ENCODE results near the gene SIX5.

Gene SIX5

DNA sequence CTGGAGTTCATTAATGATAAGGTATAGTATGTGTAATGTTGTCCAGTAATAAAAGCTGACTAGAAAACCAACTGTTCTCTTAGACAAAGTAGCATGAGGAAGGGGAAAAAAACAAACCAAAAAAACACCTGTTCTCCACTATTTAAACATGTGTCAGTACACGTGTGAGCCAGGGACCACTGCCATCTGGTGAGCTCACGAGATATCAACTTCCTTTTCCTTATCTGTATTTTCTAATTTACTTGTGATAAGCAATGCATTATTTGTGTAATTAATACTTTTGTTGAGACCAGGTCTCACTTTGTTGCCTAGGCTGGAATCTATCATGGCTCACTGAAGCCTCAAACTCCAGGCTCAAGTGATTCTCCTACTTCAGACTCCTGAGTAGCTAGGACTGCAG is 4.3 kb upstream of the SIX5 start:
- no peak for DNase-seq (ENCODE audit: low read depth in 2 of 2)

DNA sequence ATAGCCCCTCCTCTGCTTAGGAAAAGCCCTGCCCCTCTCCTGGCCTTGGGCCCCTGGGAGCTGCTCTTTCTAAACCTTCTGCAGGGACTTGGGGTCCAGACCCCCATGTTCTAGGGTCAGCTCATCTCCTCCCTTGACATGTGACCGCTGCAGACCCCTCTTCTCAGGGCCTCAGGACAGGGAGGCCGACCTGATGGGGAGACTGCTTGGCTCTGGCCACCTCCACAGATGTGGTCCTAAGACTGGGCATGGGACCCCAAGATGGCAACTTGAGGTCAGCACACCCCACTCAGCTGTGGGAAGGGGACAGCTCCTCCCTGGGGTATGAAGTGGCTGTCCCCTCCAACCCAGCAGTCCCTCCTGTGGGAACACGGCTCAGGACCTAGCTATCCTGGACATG is 3.9 kb upstream of the SIX5 start:
- no peak for DNase-seq (ENCODE audit: low read depth in 2 of 2)

DNA sequence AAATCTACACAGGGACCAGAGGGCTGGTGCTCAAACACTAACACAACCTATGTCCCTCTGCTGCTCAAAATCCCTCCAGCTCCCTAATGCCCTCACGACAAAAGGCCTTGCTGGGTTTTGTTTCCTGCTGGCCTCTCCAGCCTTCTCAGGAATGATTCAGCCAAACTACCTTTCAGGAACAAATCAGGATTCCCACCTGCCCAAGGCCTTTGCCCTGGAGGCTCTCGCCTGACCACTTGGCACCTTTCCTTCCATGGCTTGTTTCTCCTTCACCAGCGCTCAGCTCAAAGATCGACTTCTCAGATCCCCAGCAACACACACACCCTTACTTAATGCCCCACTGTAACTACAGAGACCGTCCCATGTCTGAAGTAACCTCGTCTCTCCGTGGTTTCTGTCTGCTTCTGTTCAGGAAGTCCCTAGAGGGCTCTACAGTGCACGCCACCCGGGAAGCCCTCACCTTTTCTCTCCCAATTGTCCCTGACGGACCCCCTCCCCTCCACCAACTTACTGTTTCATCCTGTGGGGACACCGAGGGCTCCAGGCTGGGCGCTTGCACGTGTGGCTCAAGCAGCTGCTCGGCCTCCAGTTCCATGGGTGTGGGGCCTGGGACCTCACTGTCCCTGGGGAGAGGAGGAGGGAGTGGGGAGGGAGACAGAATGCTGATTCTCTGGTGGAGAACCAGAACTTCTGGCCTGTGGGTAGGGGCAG is 3.2 kb upstream of the SIX5 start:
- no peak for DNase-seq (ENCODE audit: low read depth in 2 of 2)

DNA sequence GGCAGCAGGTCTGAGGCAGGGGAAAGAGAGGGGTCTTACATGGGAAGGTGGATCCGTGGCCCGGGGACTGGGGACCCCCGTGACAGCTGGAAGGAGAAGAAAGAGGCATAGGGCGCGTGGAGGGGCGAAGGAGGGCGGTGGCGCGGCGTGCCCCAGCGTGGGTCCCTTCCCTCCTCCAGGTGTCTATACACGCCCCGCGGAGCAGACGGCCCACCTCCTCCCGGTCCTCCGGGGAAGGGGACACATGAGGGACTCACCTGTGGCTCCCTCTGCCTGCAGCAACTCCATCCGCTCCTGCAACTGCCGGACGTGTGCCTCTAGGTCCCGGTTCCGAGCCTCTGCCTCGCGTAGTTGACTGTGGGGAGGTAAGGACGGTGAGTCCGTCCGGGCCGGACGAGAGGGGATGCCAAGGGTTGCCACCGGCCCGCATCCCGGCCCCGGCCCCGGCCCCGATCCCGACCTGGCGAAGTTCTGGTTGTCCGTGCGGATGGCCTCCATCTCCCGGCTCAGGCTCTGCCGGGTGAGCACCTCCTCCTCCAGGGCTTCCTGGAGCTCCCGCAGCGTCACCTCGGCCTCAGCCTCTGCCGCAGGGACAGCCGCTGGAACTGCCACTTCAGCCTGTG is 2.4 kb upstream of the SIX5 start:
- no peak for DNase-seq (ENCODE audit: low read depth in 2 of 2)

DNA sequence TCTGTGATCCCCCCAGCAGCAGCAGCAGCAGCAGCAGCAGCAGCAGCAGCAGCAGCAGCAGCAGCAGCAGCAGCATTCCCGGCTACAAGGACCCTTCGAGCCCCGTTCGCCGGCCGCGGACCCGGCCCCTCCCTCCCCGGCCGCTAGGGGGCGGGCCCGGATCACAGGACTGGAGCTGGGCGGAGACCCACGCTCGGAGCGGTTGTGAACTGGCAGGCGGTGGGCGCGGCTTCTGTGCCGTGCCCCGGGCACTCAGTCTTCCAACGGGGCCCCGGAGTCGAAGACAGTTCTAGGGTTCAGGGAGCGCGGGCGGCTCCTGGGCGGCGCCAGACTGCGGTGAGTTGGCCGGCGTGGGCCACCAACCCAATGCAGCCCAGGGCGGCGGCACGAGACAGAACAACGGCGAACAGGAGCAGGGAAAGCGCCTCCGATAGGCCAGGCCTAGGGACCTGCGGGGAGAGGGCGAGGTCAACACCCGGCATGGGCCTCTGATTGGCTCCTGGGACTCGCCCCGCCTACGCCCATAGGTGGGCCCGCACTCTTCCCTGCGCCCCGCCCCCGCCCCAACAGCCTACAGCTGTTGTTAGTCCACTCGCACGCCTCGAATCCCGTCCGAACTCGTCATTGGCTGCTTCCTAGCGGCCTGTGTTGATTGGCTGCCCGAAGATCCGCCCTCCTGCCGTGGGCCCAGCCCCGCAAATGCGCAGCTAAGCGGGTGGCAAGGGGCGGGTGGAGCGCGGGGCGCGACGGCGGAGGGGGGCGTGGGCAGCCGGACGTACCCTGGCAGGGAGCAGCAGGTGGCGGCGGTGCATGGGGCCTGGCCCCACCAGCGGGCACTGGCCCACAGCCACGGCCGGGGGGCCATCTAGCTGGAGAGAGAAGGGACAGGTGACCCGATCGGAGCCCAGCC is 1.4 kb upstream of the SIX5 start:
- DNase-seq (ENCODE audit: low read depth in 2 of 2) = peak; percentile 76 to 84

DNA sequence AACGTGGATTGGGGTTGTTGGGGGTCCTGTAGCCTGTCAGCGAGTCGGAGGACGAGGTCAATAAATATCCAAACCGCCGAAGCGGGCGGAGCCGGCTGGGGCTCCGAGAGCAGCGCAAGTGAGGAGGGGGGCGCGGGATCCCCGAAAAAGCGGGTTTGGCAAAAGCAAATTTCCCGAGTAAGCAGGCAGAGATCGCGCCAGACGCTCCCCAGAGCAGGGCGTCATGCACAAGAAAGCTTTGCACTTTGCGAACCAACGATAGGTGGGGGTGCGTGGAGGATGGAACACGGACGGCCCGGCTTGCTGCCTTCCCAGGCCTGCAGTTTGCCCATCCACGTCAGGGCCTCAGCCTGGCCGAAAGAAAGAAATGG is 754 bp upstream of the SIX5 start:
- DNase-seq (ENCODE audit: low read depth in 2 of 2) = peak in 1 of 2 experiments; percentile 28

DNA sequence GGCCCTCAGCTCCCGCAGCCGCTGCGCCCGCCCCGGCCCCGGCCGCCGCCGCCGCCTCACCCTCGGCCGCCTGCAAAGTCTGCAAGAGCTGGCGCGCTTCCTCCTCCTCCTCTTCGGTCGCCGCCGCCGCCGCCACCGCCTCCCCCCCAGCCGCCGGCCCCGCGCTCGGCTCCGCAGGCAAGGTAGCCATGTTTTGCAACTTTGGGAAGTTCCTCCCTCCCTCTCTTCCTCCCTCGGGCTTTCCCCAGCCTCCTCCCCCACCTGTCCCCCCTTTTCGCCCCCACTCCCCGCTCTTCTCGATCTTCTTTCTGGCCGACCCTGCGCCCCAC is 433 bp downstream of the SIX5 start:
- DNase-seq (ENCODE audit: low read depth in 2 of 2) = peak in 1 of 2 experiments; percentile 28

DNA sequence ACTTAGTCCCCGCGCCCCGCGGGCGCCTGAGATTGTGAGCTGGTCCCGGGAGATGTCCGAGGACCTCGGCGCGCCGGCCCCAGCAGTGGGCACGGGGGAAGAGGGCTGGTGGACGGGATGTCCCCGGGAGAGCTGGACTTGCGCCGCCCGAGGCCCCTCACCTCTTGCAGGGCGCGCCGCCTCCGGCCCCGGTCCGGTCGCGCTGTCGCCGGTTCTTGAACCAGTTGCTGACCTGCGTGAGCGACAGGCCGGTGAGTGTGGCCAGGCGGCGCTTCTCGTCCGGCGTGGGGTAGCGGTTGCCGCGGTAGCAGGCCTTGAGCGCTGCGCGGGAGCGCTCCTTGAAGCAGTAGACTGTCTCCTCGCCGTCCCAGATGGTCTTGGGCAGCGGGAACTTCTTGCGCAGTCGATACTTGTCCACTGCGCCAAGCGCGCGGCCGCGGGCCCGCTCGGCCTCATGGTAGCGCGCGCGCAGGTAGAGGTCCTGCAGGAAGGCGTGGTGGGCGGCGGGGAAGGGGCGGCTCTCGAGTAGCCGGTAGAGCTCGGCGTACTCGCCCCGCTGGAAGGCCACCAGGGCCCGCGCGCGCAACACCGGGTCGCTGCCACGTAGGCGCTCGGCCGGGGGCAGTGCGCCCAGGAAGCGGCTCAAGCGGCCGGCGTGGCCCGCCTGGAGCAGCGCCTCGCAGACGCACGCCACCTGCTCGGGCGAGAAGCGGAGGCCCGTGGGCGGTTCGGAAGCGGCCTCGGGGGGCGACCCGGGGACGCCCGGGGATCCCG is 984 bp downstream of the SIX5 start:
- no peak for DNase-seq (ENCODE audit: low read depth in 2 of 2)

DNA sequence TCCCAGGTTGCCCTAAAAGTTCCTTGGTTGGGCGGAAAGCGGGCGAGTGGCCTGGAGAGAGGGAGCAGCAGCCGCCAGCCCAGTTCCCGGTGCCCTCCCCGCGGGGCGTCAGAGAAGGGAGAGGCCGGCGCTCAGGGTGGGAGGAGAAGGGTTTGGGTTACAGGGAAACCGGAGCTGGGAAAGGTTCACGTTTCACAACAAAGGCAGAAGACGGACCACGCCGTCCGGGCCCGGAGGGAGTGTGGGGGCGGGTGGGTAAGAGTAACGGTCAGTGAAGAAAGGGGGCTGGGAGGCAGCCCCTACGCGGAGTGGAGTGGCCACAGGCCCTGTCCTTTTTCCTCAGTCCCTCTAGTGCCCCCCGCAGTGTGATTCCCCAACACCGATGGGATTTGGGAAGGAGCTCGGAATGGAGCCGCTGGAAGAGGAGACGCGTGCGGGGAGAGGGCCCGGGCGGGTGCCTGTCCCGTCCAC is 1.6 kb downstream of the SIX5 start:
- no peak for DNase-seq (ENCODE audit: low read depth in 2 of 2)

DNA sequence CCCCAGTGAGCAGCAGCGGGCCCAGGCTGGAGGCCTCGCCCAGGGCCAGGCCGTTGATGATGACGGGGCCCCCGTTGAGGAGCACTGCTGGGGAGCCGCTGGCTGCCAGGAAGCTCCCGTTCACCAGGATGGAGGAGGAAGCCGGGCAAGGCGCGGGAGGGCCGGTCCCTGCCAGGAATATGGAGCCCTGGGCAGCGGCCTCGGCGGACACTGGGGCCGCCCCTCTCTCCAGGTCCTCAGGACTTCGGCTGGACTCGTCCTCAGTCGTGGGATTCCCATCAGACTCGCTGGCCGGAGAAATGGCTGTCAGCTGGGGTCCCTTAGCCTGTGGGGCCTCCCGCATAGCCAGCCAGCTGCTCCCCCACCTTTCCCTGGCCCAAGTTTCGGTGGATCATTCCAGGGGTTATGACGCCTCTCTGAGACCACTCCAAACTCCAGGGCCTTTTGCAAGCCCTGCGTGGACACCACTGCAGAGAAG is 2.1 kb downstream of the SIX5 start:
- DNase-seq (ENCODE audit: low read depth in 2 of 2) = no peak

DNA sequence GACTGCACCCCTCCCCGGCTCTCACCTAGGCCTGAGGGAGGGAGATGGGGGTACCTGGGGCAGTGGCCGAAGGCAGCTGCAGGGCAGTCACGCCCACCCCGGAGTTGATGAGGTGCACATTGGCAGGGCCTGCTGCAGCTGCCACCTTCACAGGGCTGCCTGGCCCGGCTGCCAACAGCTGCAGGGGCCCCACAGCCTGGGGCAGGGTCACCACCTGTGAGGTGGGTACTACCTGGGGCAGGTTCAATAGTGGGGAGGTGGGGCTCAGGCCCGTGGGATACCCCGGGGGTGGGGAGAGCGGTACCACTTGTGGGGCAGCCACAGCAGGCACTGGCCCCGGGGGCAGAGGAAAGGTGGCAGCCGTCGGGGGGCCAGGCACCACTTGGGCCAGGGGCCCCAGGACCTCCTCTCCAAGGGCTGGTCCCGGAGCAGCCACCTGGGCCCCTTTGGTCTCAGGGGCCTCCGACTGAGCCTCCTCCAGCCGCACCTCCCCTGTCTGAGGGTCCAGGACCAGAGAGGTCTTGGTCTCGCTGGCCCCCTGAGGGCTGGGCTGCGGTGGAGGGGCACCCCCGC is 2.7 kb downstream of the SIX5 start:
- no peak for DNase-seq (ENCODE audit: low read depth in 2 of 2)

DNA sequence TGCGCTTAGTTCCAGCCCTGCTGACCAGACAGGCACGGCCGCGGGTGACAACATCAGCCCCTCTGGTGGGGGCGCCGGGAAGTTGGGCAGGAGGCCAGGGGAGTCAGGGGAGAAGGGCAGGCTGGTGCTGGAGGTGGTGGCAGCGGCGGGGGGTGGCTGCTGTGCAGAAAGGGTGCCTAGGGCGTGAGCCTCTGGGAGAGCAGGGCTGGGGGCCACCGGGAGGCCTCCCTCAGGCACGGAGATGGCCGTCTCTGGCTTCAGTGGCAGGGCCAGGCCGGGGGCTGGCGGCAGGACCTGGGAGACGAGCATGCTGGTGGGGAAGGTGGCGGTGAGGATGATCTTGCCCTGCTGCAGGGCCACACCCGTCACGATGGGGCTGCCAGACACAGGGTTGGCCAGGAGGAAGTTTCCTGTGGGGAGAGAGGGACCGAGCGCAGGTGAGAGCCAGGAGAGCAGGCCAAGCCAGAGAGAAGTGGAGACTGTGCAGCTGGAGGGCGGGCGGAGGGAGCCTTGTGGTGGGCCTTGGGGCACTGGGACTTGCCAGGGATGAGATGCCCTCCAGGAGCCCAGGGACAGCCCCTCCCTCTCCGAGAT is 3.3 kb downstream of the SIX5 start:
- DNase-seq (ENCODE audit: low read depth in 2 of 2) = no peak

DNA sequence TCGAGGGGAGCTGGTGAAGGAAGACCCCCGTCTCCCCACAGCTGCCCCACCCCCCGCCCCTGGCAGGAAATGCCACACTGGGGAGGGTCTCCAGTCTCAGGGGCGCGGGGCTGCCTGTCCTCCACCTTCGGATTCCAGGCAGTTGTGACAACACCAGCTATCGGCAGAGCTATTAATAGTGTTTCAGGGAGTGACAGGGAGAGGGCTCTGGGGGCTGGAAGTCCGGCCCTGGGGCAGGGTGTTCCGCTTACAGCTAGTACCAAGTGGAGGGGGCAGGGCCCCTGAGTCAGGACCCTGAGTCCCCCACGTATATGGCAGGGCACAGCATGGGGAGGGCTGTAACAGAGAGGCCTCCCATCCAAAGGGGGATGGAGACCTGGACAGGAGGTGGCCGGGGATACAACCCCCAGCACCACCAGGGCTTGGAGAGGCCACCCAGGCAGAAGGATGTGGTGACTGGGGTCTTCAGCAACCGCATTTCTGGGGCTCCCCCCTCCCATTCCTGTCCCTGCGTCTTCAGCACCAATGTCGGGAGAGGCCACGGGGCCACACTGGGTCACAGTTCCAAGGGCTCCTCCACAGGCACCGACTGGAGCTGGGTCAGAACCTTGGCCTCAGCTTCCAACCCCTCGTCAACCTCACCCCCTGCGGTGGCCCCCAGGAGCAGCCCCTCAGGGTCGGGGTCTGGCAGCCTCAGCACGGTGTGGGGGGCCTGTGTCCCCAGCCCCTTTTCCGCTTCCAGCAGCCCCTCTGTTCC is 3.9 kb downstream of the SIX5 start:
- DNase-seq (ENCODE audit: low read depth in 2 of 2) = no peak

DNA sequence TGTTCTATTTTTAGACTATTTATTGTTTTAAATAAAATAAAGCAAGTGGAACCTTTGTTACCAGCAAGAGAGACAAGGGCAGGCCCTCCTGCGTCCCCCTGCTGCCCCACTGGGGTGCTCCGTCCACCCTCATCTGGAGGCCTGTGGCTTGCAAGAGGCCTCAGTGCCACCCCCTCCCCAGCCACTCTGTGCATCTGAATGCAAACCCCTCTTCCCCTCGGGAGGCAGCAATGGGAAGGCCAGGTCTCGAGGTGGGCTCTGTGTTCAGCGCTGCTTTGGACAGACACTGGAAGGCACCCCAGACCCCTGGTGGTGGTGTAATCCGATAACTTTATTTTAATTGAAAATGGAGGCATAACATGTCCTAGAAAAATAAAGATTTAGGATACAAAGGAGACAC is 4.6 kb downstream of the SIX5 start:
- DNase-seq (ENCODE audit: low read depth in 2 of 2) = no peak

DNA sequence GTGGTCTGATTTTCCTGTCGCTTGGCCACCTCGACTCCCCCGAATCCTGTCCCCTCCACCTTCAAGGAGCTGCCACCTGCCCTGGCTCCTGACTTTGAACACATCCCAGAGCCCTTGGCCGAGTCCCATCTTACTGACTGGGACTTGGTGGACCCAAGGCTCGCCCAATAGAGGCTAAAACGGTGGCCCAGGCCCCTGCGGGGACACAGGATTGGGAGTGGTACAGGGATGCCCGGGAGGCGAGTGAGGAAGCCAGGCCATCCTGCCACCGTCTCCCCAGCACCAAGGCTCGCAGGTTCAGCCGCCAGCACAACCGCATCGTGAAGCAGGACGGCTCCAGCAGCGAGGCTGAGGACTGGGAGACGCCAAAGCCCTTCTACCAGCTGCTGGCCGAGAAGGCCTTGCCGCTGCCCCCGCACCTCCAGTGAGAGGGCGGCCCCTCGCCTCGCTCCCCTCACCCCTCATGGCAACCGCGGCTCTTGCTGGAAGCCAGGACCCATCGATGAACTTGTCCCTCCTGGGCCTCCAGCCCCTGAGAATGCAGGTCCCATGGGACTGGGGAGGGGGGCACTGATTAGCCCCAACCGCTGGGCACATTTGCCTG is 5.3 kb downstream of the SIX5 start:
- no peak for DNase-seq (ENCODE audit: low read depth in 2 of 2)

DNA sequence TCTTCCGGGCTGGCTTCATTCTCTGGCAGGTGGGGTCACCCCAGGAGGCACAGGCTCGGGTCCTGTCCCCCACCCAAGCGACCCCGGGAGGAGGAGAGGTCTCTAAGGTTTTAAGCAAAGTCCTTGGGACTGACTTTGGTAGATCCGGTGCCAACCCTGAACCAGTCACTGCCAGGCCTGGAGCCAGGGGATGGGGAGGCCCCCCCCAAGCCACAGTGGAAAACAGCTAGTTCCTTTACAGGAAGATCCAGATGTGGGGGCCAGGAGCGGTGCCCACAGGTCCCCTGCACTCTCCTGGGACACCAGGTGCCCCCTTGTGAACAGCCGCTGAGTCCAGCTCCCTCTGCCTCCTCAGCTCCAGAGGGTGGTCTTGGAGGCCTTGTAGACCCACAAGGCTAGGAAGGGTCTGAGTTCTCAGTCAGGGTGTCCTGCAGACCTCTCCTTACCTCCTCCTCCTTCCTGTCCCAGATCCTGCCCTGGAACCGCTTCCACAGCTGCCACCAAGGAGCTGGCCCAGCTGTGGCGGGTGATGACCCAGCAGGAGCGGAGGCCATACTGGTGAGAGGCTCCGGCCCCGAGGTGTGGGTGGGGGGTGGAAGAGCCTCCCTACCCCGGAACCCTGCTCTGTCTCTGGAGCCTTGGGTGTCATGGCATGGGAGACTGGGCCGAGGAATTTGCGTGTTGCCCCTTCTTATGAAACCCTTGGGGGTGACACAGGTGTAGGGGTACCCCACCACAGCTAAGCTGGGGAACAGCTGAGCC is 6.0 kb downstream of the SIX5 start:
- no peak for DNase-seq (ENCODE audit: low read depth in 2 of 2)

DNA sequence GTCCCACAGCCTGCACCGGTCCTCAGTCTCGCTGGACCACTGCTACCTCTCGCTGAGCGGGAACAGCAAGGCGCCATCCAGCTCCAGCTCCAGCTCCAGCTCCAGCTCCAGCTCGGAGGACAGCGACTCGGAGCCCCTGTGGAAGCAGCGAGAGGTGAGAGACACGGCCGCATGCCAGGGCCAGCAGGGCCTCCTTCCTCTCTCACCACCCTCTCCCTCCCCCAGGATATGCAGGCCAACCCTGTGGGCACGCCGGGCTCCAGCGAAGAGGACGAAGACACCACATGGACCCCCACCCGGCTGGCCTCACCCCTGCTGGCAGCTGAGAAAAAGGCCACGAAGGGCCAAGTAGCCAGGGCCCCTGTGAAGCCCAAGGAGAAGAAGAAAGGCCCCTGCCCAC is 7.3 kb downstream of the SIX5 start:
- no peak for DNase-seq (ENCODE audit: low read depth in 2 of 2)

DNA sequence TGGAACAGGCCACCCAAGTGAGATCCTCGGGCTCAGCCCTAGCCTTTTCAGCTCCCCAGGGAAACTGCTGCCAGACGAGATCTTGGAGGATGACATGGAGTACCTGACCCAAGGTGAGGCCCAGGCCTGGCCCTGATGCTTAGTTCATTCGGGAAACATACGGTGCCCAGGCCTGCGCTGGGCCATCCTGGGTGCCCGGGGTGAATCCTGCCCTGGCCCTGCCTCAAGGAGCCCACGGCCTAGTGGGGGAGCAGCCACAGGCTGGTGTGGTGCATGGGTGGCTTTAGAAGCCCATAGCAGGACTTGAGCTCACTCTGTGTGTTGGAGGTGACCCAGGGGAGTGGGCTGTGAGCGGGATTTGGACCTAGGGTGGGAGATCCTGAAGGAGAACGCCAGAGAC is 10.1 kb downstream of the SIX5 start:
- DNase-seq (ENCODE audit: low read depth in 2 of 2) = no peak

DNA sequence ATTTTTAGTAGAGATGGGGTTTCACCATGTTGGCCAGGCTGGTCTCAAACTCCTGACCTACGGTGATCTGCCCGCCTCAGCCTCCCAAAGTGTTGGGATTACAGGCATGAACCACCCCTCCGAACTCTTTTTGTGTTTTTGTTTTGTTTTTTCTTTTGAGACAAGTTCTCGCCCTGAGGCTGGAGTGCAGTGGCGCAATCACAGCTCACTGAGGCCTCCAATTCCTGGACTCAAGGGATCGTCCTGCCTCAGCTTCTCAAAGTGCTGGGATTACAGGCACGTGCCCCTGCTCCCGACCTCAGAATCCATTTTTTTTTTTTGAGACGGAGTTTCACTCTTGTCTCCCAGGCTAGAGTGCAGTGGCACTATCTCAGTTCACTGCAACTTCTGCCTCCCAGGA is 11.4 kb downstream of the SIX5 start:
- DNase-seq (ENCODE audit: low read depth in 2 of 2) = no peak
